Uterus (tissue), 2 donors: ENCODE data around the gene TAS2R14.

Source experiments
- POLR2A ChIP-seq, 2 donors: fragments of 450-650 bp; IDR thresholded peaks; one replicate each; pipeline ENCODE4 v1.6.1; 2016; ENCODE audit warnings: antibody characterized with exemption in 2 of 2, mild to moderate bottlenecking in 1 of 2, moderate library complexity in 1 of 2
- TF ChIP-seq, protein P1 (sequence below), 4 experiments: fragments of 200-600 bp in 2 of 4; fragments of 450-650 bp in 2 of 4; sonication (generic) in 2 of 4; IDR thresholded peaks; one replicate each; pipeline ENCODE4 v1.5.1; 2016 to 2019; ENCODE audit warnings: antibody characterized with exemption in 4 of 4, mild to moderate bottlenecking in 2 of 4, moderate library complexity in 1 of 4

DNA sequence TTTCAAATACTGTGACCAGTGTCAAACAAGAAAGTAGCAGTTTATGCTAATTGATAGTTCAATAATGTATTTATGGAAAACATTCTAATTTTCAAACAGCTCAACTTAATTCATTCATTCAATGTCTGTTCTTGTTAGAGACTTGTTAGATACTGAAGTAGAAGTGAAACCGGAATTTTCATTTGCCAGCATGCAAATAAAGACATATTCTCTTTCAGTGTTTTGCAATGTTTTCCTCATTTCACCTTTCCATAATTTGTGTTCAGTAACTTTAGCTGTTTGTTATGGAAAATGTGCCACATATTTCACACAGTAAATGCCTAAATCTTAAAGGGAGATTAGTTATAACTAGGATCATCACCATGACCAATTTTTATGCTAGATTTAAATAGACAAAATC, 26.4 kb upstream of the TAS2R14 start:
- TF ChIP-seq, protein P1, sequence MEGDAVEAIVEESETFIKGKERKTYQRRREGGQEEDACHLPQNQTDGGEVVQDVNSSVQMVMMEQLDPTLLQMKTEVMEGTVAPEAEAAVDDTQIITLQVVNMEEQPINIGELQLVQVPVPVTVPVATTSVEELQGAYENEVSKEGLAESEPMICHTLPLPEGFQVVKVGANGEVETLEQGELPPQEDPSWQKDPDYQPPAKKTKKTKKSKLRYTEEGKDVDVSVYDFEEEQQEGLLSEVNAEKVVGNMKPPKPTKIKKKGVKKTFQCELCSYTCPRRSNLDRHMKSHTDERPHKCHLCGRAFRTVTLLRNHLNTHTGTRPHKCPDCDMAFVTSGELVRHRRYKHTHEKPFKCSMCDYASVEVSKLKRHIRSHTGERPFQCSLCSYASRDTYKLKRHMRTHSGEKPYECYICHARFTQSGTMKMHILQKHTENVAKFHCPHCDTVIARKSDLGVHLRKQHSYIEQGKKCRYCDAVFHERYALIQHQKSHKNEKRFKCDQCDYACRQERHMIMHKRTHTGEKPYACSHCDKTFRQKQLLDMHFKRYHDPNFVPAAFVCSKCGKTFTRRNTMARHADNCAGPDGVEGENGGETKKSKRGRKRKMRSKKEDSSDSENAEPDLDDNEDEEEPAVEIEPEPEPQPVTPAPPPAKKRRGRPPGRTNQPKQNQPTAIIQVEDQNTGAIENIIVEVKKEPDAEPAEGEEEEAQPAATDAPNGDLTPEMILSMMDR (IDR thresholded peaks at IDR 0.05), result no peak
- TF ChIP-seq POLR2A (IDR thresholded peaks at IDR 0.05), result no peak
